ENCODE data around the gene CARD6. TPM values are rescaled to one million over a fixed set of nuclear protein-coding genes. Genes with fewer than 3 reads are reported as not detected.

The CARD6 gene
- total and polyA plus RNA-seq, 9 of the 15 experiments (the other 6 are each of a cell fraction or from before 2014, with no cell fraction given), result 3.5 to 8.3 (median 5.9) TPM

- TF ChIP-seq MAZ (CRISPR knock-in tag; conservative IDR thresholded peaks at IDR 0.05 in 1 of 2, IDR thresholded peaks at IDR 0.05 in 1 of 2) (peak in 1 of 2 experiments; percentile 24; a peak in 3 of 4 replicates), POLR2AphosphoS5 (IDR thresholded peaks at IDR 0.05; ENCODE audit: control insufficient read depth, insufficient read depth, low read depth, low read length) (0 out of 2 replicates have a peak, but pooled peaks have one; percentile 2), NFRKB (IDR thresholded peaks at IDR 0.05; ENCODE audit: low read depth) (no peak; the same call in 1 of the 2 replicates), NFIX (CRISPR knock-in tag; IDR thresholded peaks at IDR 0.05; ENCODE audit: low read depth) (peak; percentile 44; the same call in 1 of the 2 replicates), TFAP4 (CRISPR knock-in tag; IDR thresholded peaks at IDR 0.05; ENCODE audit: borderline replicate concordance) (peak; percentile 11; the same call in 1 of the 2 replicates), YY1 (IDR thresholded peaks at IDR 0.05; ENCODE audit: borderline replicate concordance in 1 of 3, control insufficient read depth in 1 of 3, extremely low read depth in 1 of 3, insufficient read depth in 3 of 3, insufficient read length in 1 of 3, insufficient replicate concordance in 2 of 3, low read depth in 1 of 3, low read length in 2 of 3) (peak in 2 of 3 experiments; percentile 48 to 57), NUFIP1 (IDR thresholded peaks at IDR 0.05; ENCODE audit: partially characterized antibody) (peak; percentile 55), ZNF639 (CRISPR knock-in tag; conservative IDR thresholded peaks at IDR 0.05 in 1 of 2, IDR thresholded peaks at IDR 0.05 in 1 of 2) (peak in 1 of 2 experiments; percentile 47; a peak in 1 of 4 replicates), ZNF511 (CRISPR knock-in tag; IDR thresholded peaks at IDR 0.05) (0 out of 2 replicates have a peak, but pooled peaks have one; percentile 8), U2AF1 (optimal IDR thresholded peaks at IDR 0.05; ENCODE audit: low read depth, low read length) (peak; percentile 9), ERF (CRISPR knock-in tag; IDR thresholded peaks at IDR 0.05) (no peak)
These were observed 43.7 kb upstream of the CARD6 start (continued) for GRCh38 chr5:40797273-40798011.
